NCI-H460 (cell line): ENCODE results near the gene NEURL1B. TPM values are rescaled to one million over a fixed set of nuclear protein-coding genes. Genes with fewer than 3 reads are reported as not detected.
"Not testable (repeated sequence)": the region's sequence is repeated elsewhere in the genome, so short reads cannot be mapped to it uniquely, and the experiment has no call there.

Experiments
- DNase-seq: peaks from one replicate; pipeline ENCODE4 v3.0.0-alpha.2; 2016; ENCODE audit warnings: low read depth; ENCODE audit errors: extremely low read depth
- total RNA-seq: library from RNA; depleted of rRNA; stranded (reverse); fragments of >200 nt; shearing (Covaris generic); gene quantifications from 2 replicates; pipeline ENCODE4 v1.2.3, GENCODE V29; 2014

The NEURL1B gene
- total RNA-seq, 1 experiment from 2014 or later, result 2.3 TPM

DNA sequence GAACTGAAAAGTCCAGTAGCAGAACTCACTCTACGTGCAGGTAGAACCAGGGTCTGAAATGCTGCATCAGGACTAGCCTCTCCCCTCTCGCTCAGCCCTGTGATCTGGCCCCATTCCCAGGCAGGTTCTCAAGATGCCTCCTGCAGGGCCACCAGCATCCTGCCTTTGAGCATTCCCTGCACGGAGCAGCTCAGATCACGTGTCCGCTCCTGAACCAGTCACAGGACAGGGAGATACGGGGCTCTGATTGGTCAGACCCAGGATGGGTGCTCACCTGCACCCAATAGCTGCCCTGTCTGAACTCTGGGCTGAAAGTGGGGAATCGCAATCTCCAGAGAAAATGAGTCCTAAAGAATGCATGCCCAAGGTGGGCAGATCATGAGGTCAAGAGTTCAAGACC lies 50.8 kb downstream of the NEURL1B start:
- no peak for DNase-seq

GRCh38 chr5:172692451-172692850 lies 51.4 kb downstream of the NEURL1B start:
- no peak for DNase-seq

GRCh38 chr5:172692981-172693380 lies 51.9 kb downstream of the NEURL1B start:
- DNase-seq, result no peak

DNA sequence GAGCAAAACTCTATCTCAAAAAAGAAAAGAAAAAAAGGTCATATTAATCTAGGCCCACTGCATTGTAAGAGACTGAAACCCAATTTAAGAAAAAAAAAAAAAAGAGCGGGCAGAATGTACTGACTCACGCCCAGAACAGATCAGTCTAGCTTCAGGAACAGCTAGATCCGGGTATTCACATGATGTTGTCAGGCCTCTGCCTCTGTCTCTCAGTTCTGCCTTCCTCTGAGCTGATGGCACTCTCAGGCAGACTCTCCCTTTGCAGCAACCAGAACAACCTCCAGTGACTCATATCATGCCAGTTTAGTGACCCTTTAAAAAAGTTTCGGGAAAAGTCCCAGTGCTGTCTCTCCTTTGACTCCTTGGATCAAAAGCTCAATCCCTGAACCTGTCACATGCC lies 53.0 kb downstream of the NEURL1B start:
- no peak for DNase-seq

DNA sequence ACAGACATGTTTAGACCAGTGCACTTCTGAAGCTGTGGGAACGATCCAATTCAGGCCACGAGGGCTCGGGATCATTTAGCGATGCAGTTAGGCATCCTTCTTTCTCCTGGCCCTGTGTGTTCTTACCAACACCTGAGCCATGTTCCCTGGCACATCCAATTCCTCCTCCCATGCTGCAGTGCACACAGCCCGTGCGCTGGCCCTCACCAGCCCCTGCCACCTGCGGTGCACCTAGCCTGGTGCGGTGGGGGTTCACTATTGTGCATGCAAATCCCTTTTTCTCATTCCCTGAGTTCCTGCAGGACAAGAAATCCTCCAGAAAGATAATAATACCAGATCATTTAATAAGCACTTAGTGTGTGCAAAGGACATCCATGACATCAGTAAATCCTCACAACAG lies 53.5 kb downstream of the NEURL1B start:
- no peak for DNase-seq

- DNase-seq, result no peak
Observed at GRCh38 chr5:172695232-172696054, 54.4 kb downstream of the NEURL1B start.

- DNase-seq, result no peak
Observed at GRCh38 chr5:172696171-172696849, 55.2 kb downstream of the NEURL1B start.

DNA sequence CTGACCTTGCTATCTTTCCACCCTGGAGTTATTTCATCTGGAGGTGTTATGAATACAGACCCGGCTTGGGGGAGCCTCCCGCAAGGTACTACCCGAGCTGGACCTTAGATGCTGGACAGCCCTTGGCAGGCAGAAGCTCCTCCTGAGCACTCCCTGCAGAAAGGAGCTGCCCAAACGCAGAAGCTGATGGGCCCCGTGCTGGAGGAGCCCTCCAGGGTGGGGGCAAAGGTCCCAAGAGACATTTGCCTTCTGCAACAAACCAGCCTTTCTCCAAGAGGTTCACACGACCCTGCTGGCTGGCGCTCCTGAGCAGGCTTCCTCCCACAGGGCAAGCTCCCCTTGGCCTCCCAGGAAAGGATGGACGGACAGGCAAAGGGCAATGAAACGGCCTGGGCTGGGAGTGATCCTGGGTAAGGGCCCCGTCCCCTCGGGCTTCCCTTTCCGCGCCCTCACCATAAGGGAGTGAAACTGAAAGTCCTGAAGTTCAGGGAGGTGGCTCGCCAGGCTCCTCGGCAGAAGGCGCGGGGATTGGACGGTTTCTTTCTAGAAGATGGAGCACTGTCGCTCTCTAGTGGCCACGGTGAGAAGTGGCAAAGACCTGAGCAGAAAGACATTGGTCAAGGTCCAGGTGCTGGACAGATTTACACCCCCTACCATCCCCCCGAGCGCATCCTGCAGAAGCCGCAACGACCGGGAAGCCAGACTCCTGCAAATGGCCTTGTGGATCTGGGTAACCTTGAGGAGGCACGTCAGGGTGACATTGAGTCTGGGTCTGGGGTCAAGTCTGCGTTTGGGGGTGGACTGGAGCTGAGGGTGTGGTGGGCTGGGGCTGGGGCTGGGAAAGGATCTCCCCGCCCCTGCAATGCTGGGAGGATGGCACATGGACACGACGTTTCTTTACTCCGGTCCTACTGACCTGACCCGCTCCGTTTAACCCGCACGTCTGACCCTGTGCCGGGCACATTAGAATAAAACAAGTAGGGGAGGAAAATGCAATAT lies 56.4 kb downstream of the NEURL1B start:
- DNase-seq, result peak; percentile 84

GRCh38 chr5:172699423-172699822 lies 58.4 kb downstream of the NEURL1B start:
- DNase-seq, result no peak

DNA sequence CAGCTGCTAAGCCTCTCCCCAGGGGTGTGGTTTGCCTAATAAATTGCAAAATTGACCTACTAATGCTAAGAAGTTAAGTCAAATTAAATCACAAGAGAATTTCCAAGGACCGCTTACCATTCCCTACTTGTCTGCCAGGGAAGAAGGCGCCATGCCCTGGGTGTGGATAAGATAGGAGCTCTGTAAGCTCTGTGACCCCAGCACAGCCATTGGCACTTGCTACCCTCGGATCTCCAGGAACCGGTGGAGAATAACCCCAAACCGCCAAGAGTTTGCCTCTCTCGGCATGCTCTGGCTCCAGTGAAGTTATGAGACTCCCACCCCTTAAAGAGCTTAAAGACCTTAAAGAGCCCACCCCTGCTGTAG lies 58.9 kb downstream of the NEURL1B start:
- no peak for DNase-seq

GRCh38 chr5:172700365-172701290 lies 59.6 kb downstream of the NEURL1B start:
- DNase-seq, result no peak

DNA sequence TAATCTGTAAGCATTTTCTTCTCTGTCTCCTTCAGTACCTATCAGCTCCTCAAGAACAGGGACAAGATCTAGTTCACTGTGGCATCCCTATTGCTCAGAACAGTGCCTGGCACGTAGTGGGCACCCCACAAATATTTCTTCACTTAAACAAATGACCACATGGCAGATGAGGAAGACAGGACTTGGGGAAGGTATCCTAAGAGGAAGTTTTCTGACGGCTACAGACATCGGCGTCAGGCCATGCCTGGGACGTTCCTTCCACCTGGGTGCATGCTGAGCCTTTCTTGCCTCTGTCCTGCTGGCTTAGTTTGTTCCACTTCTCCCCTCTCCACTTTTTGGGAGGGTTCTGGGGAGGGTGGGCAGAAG lies 60.2 kb downstream of the NEURL1B start:
- DNase-seq, result no peak

GRCh38 chr5:172703952-172704351 lies 62.9 kb downstream of the NEURL1B start:
- no peak for DNase-seq

- DNase-seq, result no peak
Observed at GRCh38 chr5:172705576-172706084, 64.6 kb downstream of the NEURL1B start.

DNA sequence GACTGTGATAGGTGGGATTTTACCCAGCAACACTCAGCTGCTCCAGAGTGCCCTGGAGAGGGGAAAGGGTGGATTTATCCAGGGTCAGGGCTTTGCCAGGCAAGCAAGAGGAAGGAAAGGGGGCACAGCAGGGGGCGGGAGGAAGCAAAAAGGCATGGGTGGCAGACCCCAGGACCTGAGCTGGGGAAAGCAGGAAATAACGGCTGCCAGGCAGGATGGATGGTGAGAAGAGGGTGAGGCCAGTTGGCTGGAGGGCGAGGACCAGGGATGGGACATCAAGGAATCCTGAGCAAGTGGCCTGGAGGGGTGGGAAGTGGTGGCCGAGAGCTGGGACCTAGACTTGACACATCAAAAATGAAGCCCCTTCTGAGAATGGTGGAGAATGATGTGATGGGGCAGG lies 65.7 kb downstream of the NEURL1B start:
- DNase-seq, result no peak

DNA sequence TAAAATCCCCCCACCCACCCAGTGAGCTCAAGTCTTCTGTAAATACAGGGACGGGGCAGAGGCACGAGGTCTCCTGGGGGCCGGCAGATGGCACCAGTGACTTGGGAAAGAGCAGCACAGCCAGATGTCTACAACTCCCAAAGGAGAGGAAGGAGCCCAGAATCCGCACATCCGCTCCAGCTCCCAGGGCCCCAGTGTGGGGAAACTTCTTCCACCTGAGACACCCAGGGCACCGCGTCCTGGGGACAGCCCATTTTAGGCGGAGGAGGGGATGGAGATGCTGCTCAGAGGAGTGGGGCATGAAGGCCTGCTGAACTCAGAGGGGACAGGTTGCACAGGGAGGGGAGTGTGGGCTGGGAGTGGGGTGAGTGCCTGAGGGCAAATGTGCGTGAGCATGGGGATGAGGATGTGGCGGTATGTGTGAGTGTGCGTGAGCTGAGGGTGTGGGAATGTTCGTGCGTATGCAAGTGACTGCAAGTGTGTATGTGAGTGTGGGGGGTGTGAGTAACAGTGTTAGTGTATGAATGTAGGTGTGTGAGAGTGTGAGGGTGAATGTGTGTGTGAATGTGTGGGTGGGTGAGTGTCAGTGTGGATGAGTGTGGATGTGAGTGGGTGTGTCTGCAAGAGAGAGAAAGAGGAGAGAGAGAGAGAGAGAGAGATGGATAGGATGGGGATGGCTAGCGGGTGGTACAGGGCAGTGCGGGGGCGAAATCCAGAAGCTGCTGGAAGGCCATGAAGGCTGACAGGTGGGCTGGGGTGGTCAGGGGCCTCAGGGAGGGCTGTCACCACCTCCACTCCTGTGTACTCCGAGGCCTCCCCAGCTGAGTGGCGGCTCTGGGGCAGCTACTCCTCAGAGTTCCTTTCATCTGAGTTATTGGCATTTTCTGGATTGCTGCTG lies 66.5 kb downstream of the NEURL1B start:
- DNase-seq, result peak; percentile 84

DNA sequence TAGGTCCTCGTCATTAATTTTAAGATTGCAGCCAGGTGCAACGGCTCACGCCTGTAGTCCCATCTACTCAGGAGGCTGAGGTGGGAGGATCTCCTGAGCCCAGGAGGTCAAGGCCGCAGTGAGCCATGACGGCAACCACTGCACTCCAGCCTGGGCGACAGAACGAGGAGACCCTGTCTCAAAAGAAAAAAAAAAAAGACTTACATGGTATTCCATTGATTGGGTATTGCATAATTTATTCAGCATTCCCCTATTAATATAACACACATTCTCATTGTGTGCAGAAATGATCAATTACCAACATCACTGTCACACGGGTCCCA lies 67.1 kb downstream of the NEURL1B start:
- no peak for DNase-seq

DNA sequence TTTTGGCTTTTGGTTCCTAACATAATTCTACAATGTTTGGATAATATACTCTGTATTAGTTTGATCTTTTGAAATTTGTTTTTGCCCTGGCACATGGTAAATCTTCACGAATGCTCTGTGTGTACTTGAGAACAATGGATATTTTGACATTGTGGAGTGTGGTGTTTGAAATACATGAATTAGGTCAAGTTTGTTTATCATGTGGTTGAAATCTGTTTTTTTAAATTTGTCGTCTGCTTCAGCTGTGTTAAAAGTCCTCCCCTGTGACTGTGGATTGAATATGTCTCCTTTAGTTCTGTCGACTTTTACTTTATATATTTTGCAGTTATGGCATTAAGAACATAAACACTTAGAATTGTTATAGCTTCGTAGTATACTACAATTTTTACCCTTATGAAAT lies 69.6 kb downstream of the NEURL1B start:
- no peak for DNase-seq

GRCh38 chr5:172711321-172711861 lies 70.3 kb downstream of the NEURL1B start:
- not testable (repeated sequence) for DNase-seq
